A673 (cell line): ENCODE data around the gene F7. TPM values are rescaled to one million over a fixed set of nuclear protein-coding genes. Genes with fewer than 3 reads are reported as not detected.
A peak's percentile ranks its signal among the peaks of the same experiment; 100 is the strongest.

Experiments
- BruUV-seq: library from RNA; stranded (reverse); fragments of 400-500 nt; replicated peaks from 2 replicates; lab custom pipeline; 2021; lab: Mats Ljungman, UMichigan
- CTCF ChIA-PET: fragments of 300-600 bp; sonication (Branson Sonifier 250); formaldehyde crosslinking; loops from one replicate; lab custom pipeline; 2022; ENCODE audit warnings: antibody characterized with exemption; lab: Charles Lee
- POLR2A ChIA-PET: fragments of 300-600 bp; sonication (Branson Sonifier 250); formaldehyde crosslinking; loops from one replicate; lab custom pipeline; 2022; ENCODE audit warnings: antibody characterized with exemption; ENCODE audit not compliant: low non-redundant PET; lab: Charles Lee
- DNase-seq: peaks from one replicate; pipeline ENCODE4 v3.0.0-alpha.2; 2015; ENCODE audit warnings: low spot score
- H3K27ac ChIP-seq: fragments of 200-600 bp; sonication (generic); 2 replicates; pipeline ENCODE4 v1.5.1; 2016; ENCODE audit warnings: mixed run types, low read depth, mild to moderate bottlenecking, mixed read lengths, antibody characterized with exemption, low read length; ENCODE audit not compliant: poor library complexity, severe bottlenecking
- H3K27me3 ChIP-seq: fragments of 200-600 bp; sonication (generic); replicated peaks from 2 replicates; pipeline ENCODE4 v1.6.1; 2017; ENCODE audit warnings: mixed run types, low read depth, mild to moderate bottlenecking, mixed read lengths, antibody characterized with exemption, low read length; ENCODE audit not compliant: insufficient read depth, poor library complexity
- H3K36me3 ChIP-seq: fragments of 200-600 bp; sonication (generic); 2 replicates; pipeline ENCODE4 v1.6.1; 2016; ENCODE audit warnings: mixed run types, mild to moderate bottlenecking, mixed read lengths, antibody characterized with exemption, low read length; ENCODE audit not compliant: insufficient read depth, poor library complexity, severe bottlenecking
- H3K4me1 ChIP-seq: fragments of 200-600 bp; sonication (generic); 2 replicates; pipeline ENCODE4 v1.6.1; 2017; ENCODE audit warnings: mixed run types, mild to moderate bottlenecking, mixed read lengths, antibody characterized with exemption, low read length; ENCODE audit not compliant: insufficient read depth, poor library complexity, severe bottlenecking
- H3K4me3 ChIP-seq: fragments of 200-600 bp; sonication (generic); 2 replicates; pipeline ENCODE4 v1.5.1; 2016; ENCODE audit warnings: low read depth, mixed run types, mild to moderate bottlenecking, mixed read lengths, low read length; ENCODE audit not compliant: poor library complexity, severe bottlenecking
- H3K9me3 ChIP-seq: fragments of 200-600 bp; sonication (generic); 2 replicates; pipeline ENCODE4 v1.6.1; 2016; ENCODE audit warnings: mixed run types, low read depth, mild to moderate bottlenecking, mixed read lengths, antibody characterized with exemption, low read length; ENCODE audit not compliant: poor library complexity, severe bottlenecking
- CTCF ChIP-seq: fragments of 300-800, 200-600 bp; sonication (generic); conservative IDR thresholded peaks from 2 replicates; pipeline ENCODE4 v1.5.1; 2017; ENCODE audit warnings: low read depth, mild to moderate bottlenecking, antibody characterized with exemption, low read length, moderate library complexity, mixed read lengths
- EZH2 ChIP-seq: fragments of 200-600 bp; sonication (generic); IDR thresholded peaks from 2 replicates; pipeline ENCODE4 v1.6.1; 2017; ENCODE audit warnings: borderline replicate concordance, low read depth, mild to moderate bottlenecking, mixed read lengths, antibody characterized with exemption, low read length; ENCODE audit not compliant: poor library complexity, severe bottlenecking
- intact Hi-C: fragments of 100-400 bp; cut with micrococcal nuclease; formaldehyde crosslinking; loops from one replicate; pipeline ENCODE4 v1.10.0; 2022; ENCODE audit not compliant: unreplicated experiment
- total RNA-seq: library from RNA; stranded (reverse); gene quantifications from 2 replicates; pipeline ENCODE4 v1.2.3, GENCODE V29; 2021

F7 gene
- total RNA-seq, 1 experiment from 2014 or later = not detected

- no peak for DNase-seq
- no peaks in the 10 kb centered on the region for H3K27me3 ChIP-seq
- H3K27ac ChIP-seq = no peak overlapping the region
- no peak for TF ChIP-seq EZH2
- no peak for TF ChIP-seq CTCF
- ChIA-PET CTCF (no interaction called here), POLR2A (no interaction called here)
- no peak overlapping the region for H3K4me3 ChIP-seq
- H3K36me3 ChIP-seq = no peaks in the 10 kb centered on the region
- H3K4me1 ChIP-seq = peaks cover 19% of the 10 kb centered on the region
- BruUV-seq = no TSS peak
- no peaks in the 10 kb centered on the region for H3K9me3 ChIP-seq
- intact Hi-C loops = no loop called here
Observed at GRCh38 chr13:113150550-113151365, 45.2 kb downstream of the F7 start.

- Histone ChIP-seq H3K27ac (no peak overlapping the region), H3K4me1 (peaks cover 19% of the 10 kb centered on the region), H3K4me3 (no peak overlapping the region), H3K36me3 (no peaks in the 10 kb centered on the region), H3K27me3 (no peaks in the 10 kb centered on the region), H3K9me3 (no peaks in the 10 kb centered on the region)
- CTCF ChIA-PET = no interaction called here
- DNase-seq = peak; percentile 58
- intact Hi-C loops = no loop called here
- no TSS peak for BruUV-seq
- TF ChIP-seq EZH2 = no peak
- no peak for TF ChIP-seq CTCF
- POLR2A ChIA-PET = no interaction called here
Observed at GRCh38 chr13:113151745-113152690, 46.4 kb downstream of the F7 start.

- Histone ChIP-seq H3K9me3 (no peaks in the 10 kb centered on the region), H3K36me3 (no peaks in the 10 kb centered on the region), H3K27me3 (no peaks in the 10 kb centered on the region), H3K27ac (no peak overlapping the region), H3K4me1 (peaks cover 23% of the 10 kb centered on the region), H3K4me3 (no peak overlapping the region)
- no peak for DNase-seq
- no TSS peak for BruUV-seq
- CTCF ChIA-PET = no interaction called here
- TF ChIP-seq CTCF (no peak), EZH2 (no peak)
- intact Hi-C loops = no loop called here
- POLR2A ChIA-PET = no interaction called here
Observed at GRCh38 chr13:113152691-113152983, 47.0 kb downstream of the F7 start.
